HG03457 (cell line): ENCODE results near the gene PHTF2.
"Not testable (repeated sequence)": the region's sequence is repeated elsewhere in the genome, so short reads cannot be mapped to it uniquely, and the experiment has no call there.

Experiments used
- ATAC-seq: cut with Tn5 transposase; IDR thresholded peaks from one replicate; pipeline ENCODE4 v1.9.1; 2021; ENCODE audit warnings: moderate number of reproducible peaks; ENCODE audit not compliant: unreplicated experiment

PHTF2 gene

DNA sequence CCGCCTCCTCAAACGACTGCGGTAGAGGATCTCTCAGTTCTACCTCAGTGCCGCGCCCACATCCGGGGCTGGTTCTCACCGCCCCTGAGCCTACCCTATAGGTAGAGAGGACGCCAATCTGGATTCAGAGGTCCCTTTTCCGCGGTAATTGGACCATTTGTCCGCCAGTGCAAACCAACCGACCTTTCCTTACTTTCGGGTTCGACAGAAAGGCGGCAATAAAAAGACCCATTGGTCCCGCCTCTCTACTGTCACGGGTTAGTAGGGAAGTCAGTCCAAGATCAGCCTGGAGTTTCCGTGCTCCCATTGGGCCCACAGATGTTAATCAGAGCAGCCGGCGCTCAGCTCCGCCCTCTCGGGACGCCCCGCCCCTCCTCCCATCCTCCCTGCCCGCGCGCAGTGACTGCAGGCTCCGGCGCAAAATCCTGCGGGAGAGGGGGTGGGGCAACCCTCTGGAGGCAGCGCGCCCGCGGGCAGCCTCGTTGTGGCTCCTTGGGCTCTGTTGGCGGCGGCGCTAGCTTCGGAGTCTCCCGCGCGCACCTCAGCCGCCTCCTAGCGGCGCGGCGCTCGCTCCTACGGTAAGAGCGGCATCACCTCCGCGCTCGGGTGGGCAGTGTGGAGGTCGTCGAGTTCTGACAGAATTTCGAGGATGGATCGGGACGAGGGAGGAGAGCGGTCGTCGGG lies at the start of gene PHTF2, which contains the start of gene TMEM60:
Gene PHTF2 (plus strand): TSS at position 380 of the 684 bp plus-strand sequence.
Gene TMEM60 (minus strand): TSS at position 41 of the 684 bp plus-strand sequence. CDS start 4,061 bp downstream, outside the sequence.
- ATAC-seq = peak; percentile 88

- ATAC-seq = no peak
These were observed 46.6 kb upstream of the PHTF2 start for GRCh38 chr7:77752016-77752415.

- no peak for ATAC-seq
These were observed 45.4 kb upstream of the PHTF2 start for GRCh38 chr7:77753173-77753572.

GRCh38 chr7:77757589-77757988 lies 41.0 kb upstream of the PHTF2 start:
- ATAC-seq = peak; percentile 81

- no peak for ATAC-seq
These were observed 39.2 kb upstream of the PHTF2 start for GRCh38 chr7:77759294-77759889.

GRCh38 chr7:77760809-77761453 lies 37.6 kb upstream of the PHTF2 start:
- no peak for ATAC-seq

GRCh38 chr7:77765481-77765880 lies 33.1 kb upstream of the PHTF2 start:
- ATAC-seq = no peak

- ATAC-seq = no peak
These were observed 32.4 kb upstream of the PHTF2 start for GRCh38 chr7:77765906-77766800.

- no peak for ATAC-seq
These were observed 31.6 kb upstream of the PHTF2 start for GRCh38 chr7:77766801-77767605.

- no peak for ATAC-seq
These were observed 28.3 kb upstream of the PHTF2 start for GRCh38 chr7:77770316-77770715.

GRCh38 chr7:77771901-77772300 lies 26.7 kb upstream of the PHTF2 start:
- no peak for ATAC-seq

DNA sequence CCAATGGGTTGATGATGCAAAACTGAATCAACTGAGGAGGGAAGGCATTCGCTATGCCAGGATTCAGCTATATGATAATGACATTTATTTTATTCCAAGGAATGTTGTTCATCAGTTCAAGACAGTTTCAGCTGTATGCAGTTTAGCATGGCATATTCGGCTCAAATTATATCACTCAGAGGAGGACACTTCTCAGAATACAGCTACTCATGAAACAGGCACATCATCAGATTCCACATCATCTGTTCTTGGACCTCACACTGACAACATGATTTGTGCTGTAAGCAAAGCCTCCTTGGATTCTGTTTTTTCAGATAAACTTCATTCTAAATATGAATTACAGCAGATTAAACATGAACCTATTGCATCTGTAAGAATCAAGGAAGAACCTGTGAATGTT lies 20.0 kb upstream of the PHTF2 start:
- ATAC-seq = no peak

DNA sequence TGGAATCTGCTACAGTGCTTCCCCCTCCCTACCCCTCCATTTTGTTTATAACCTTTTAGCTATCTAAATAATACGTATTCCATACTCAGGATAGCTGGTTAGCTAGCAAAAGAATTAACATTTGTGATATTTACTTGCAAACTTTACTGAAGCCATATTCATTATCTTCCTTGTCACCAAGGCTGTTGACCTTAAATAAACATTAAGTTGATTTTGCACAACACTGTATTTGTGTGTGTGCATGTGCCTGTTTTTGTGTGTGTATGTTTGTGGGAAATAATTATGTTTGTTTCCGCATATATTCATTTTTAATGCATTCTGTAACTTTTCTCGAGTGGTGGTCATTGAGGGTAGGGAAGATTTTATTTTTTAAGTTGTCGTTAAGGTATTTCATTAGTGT lies 16.2 kb upstream of the PHTF2 start:
- ATAC-seq = no peak

GRCh38 chr7:77783111-77783510 lies 15.5 kb upstream of the PHTF2 start:
- no peak for ATAC-seq

- no peak for ATAC-seq
These were observed 15.0 kb upstream of the PHTF2 start for GRCh38 chr7:77783545-77783944.

DNA sequence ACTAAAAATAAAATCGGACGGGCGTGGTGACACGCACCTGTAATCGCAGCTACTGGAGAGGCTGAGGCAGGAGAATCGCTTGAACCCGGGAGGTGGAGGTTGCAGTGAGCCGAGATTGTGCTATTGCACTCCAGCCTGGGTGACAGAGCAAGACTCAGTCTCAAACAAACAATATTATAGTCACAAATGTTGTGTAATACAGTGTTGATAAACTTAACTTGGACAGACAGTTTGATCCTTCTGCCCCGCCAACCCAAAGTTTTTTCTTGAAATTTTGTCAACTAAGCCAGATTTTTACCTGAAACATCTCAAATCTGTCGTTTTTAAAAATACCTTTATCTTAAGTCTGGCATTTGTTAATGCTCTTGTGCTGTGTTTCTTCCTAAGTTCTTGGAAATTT lies 14.1 kb upstream of the PHTF2 start:
- not testable (repeated sequence) for ATAC-seq

- no peak for ATAC-seq
These were observed 12.6 kb upstream of the PHTF2 start for GRCh38 chr7:77786018-77786417.

DNA sequence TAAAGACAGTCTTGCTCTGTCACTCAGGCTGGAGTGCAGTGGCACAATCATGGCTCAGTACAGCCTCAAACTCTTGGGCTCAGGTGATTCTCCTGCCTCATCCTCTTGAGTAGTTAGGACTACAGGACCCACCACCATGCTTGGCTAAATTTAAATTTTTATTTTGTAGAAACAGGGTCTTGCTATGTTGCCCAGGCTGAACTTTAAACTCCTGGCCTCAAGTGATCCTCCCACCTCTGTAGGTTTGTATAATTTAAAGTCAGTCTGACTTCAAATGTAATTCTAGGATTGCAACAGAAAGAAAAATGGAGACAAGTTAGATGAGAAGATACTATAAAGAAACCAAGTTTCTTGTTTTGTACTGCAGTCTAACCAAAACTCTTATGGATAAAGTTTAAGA lies 11.8 kb upstream of the PHTF2 start:
- ATAC-seq = no peak

- no peak for ATAC-seq
These were observed 10.2 kb upstream of the PHTF2 start for GRCh38 chr7:77788327-77788902.

GRCh38 chr7:77791336-77791735 lies 7.2 kb upstream of the PHTF2 start:
- ATAC-seq = no peak
